NB4 (cell line): ENCODE measurements around the gene KIF16B.

ENCODE experiments used
- DNase-seq: peaks from one replicate; pipeline ENCODE4 v3.0.0; 2010; ENCODE audit warnings: low read depth
- H3K4me3 ChIP-seq: one replicate; pipeline ENCODE4 v1.5.1; 2011; ENCODE audit warnings: mild to moderate bottlenecking, low read depth, low read length, moderate library complexity
- CTCF ChIP-seq: IDR thresholded peaks from one replicate; pipeline ENCODE4 v1.5.1; 2012; ENCODE audit warnings: low read depth, low read length
- MAX ChIP-seq: IDR thresholded peaks from 2 replicates; pipeline ENCODE4 v1.6.1; 2011; ENCODE audit warnings: low read depth, low read length
- MYC ChIP-seq: IDR thresholded peaks from 2 replicates; pipeline ENCODE4 v1.6.1; 2011; ENCODE audit warnings: low read depth, low read length
- POLR2A ChIP-seq: IDR thresholded peaks from 2 replicates; pipeline ENCODE4 v1.6.1; 2011; ENCODE audit warnings: mild to moderate bottlenecking; ENCODE audit not compliant: insufficient read length; ENCODE audit errors: extremely low read depth

KIF16B gene

GRCh38 chr20:16407251-16408067 lies 165.8 kb downstream of the KIF16B start:
- H3K4me3 ChIP-seq, result no peak overlapping the region
- TF ChIP-seq CTCF, result no peak
- no peak for TF ChIP-seq MYC
- TF ChIP-seq MAX, result no peak
- no peak for TF ChIP-seq POLR2A
- DNase-seq, result no peak

GRCh38 chr20:16405254-16405653 lies 168.0 kb downstream of the KIF16B start:
- H3K4me3 ChIP-seq, result no peak overlapping the region
- no peak for DNase-seq
- no peak for TF ChIP-seq MYC
- TF ChIP-seq POLR2A, result no peak
- TF ChIP-seq MAX, result no peak
- TF ChIP-seq CTCF, result no peak

- TF ChIP-seq POLR2A, result no peak
- H3K4me3 ChIP-seq, result no peak overlapping the region
Observed at GRCh38 chr20:16404640-16405039, 168.6 kb downstream of the KIF16B start.

GRCh38 chr20:16404171-16404570 lies 169.1 kb downstream of the KIF16B start:
- TF ChIP-seq CTCF, result no peak
- TF ChIP-seq MAX, result no peak
- no peak for TF ChIP-seq MYC
- no peak for TF ChIP-seq POLR2A
- no peak overlapping the region for H3K4me3 ChIP-seq
- no peak for DNase-seq

More at GRCh38 chr20:16404640-16405039, 168.6 kb downstream of the KIF16B start:
- DNase-seq, result no peak

GRCh38 chr20:16400234-16400633 lies 173.0 kb downstream of the KIF16B start:
- TF ChIP-seq MAX (no peak), CTCF (no peak), POLR2A (no peak), MYC (no peak)
- H3K4me3 ChIP-seq, result no peak overlapping the region
- DNase-seq, result no peak

GRCh38 chr20:16399801-16400200 lies 173.4 kb downstream of the KIF16B start:
- H3K4me3 ChIP-seq, result no peak overlapping the region
- TF ChIP-seq MYC (no peak), POLR2A (no peak), MAX (no peak), CTCF (no peak)
- DNase-seq, result no peak
